Aorta (tissue), 5 donors: ENCODE data around the gene OPN1MW2. TPM values are rescaled to one million over a fixed set of nuclear protein-coding genes. Genes with fewer than 3 reads are reported as not detected.
"Not testable (repeated sequence)": the region's sequence is repeated elsewhere in the genome, so short reads cannot be mapped to it uniquely, and the experiment has no call there.

ENCODE experiments used
- ATAC-seq: fragments of 200-7000 bp; cut with Tn5 transposase; one replicate; pipeline ENCODE4 v1.9.1; 2022; ENCODE audit warnings: moderate library complexity; ENCODE audit not compliant: low FRiP score
- DNase-seq, 2 donors: peaks; one replicate each; pipeline ENCODE4 v3.0.0-alpha.2; 2020
- H3K27ac ChIP-seq, 2 donors: one replicate each; pipeline ENCODE4 v1.5.1; 2013; ENCODE audit warnings: low read length in 2 of 2, mild to moderate bottlenecking in 2 of 2, moderate library complexity in 2 of 2, control low read depth in 1 of 2, inconsistent platforms in 1 of 2, low read depth in 1 of 2
- H3K27me3 ChIP-seq, 2 donors: one replicate each; pipeline ENCODE4 v1.6.1; 2013; ENCODE audit warnings: control low read depth in 1 of 2, low read length in 1 of 2, mild to moderate bottlenecking in 1 of 2, moderate library complexity in 1 of 2; ENCODE audit not compliant: insufficient read depth in 2 of 2, control insufficient read depth in 1 of 2
- H3K36me3 ChIP-seq, 2 donors: one replicate each; pipeline ENCODE4 v1.6.1; 2013; ENCODE audit warnings: control low read depth in 1 of 2, low read length in 1 of 2, mild to moderate bottlenecking in 1 of 2; ENCODE audit not compliant: insufficient read depth in 2 of 2, control insufficient read depth in 1 of 2
- H3K4me1 ChIP-seq, 2 donors: one replicate each; pipeline ENCODE4 v1.6.1; 2013; ENCODE audit warnings: low read length in 2 of 2, control low read depth in 1 of 2, mild to moderate bottlenecking in 1 of 2, moderate library complexity in 1 of 2; ENCODE audit not compliant: insufficient read depth in 2 of 2, control insufficient read depth in 1 of 2
- H3K4me3 ChIP-seq, 2 donors: one replicate each; pipeline ENCODE4 v1.5.1; 2013; ENCODE audit warnings: low read length in 2 of 2, control low read depth in 1 of 2, mild to moderate bottlenecking in 1 of 2
- H3K9me3 ChIP-seq: one replicate; pipeline ENCODE4 v1.6.1; 2013; ENCODE audit warnings: mild to moderate bottlenecking, low read length; ENCODE audit not compliant: control insufficient read depth
- WGBS, 2 donors: extraction: QIAGEN DNeasy Blood & Tissue Kit; methylation state at CpG; one replicate each; pipeline ENCODE4 v1.1.7; 2013; 5-methylcytosine and 5-hydroxymethylcytosine counted together
- intact Hi-C, 2 donors: fragments of 100-400 bp; cut with DNase I; formaldehyde crosslinking; loops; one replicate each; pipeline versions ENCODE4 v1.14.2 to v1.15.0; 2022
- polyA plus RNA-seq, 2 donors: library from polyadenylated mRNA; stranded (reverse); fragments of 200-250 nt; gene quantifications; one replicate each; pipeline ENCODE4 v1.2.3, GENCODE V29; 2013
- total RNA-seq, 2 donors: library from RNA; stranded (reverse); fragmentation: NEBNext Ultra II Directional; extraction: Animal tissue kit (Norgen Biotek cat#: 25700); gene quantifications; one replicate each; pipeline ENCODE4 v1.2.1, GENCODE V29; 2021
- donor health status: healthy with polysubstance abuse.
- donor health status: Bipolar disorder and iron deficiency.
- donor health status: DM: no; HTN: no; CAD: no.
- donor health status: DM: no; HTN: no; CAD: no.
- donor health status: DM: yes; HTN: yes; CAD: no.

Gene OPN1MW2
- total and polyA plus RNA-seq, 4 donors, result not detected

GRCh38 chrX:154248076-154248475 is 28.5 kb downstream of the OPN1MW2 start:
- intact Hi-C loops, H3K4me1 ChIP-seq, ATAC-seq, DNase-seq, H3K27me3 ChIP-seq, H3K27ac ChIP-seq, H3K36me3 ChIP-seq, H3K4me3 ChIP-seq, H3K9me3 ChIP-seq: not testable (repeated sequence)
- WGBS, 2 donors, result no CpG with 5 or more reads among the region's 10 CpGs

GRCh38 chrX:154257282-154257681 is 37.7 kb downstream of the OPN1MW2 start, which contains the start of gene OPN1MW3:
TSS of gene OPN1MW3 (plus strand) at chrX:154257582. CDS start at chrX:154257620, 38 bp downstream.
- H3K36me3 ChIP-seq, H3K27ac ChIP-seq, H3K27me3 ChIP-seq, intact Hi-C loops, H3K9me3 ChIP-seq, DNase-seq, ATAC-seq, H3K4me1 ChIP-seq, H3K4me3 ChIP-seq: not testable (repeated sequence)
- no CpG with 5 or more reads among the region's 17 CpGs for WGBS, 2 donors

GRCh38 chrX:154258711-154259110 is 39.2 kb downstream of the OPN1MW2 start:
- ATAC-seq, H3K27me3 ChIP-seq, DNase-seq, H3K4me1 ChIP-seq, H3K9me3 ChIP-seq, intact Hi-C loops, H3K27ac ChIP-seq, H3K4me3 ChIP-seq, H3K36me3 ChIP-seq: not testable (repeated sequence)
- WGBS, 2 donors, result no CpG with 5 or more reads among the region's 10 CpGs

GRCh38 chrX:154263072-154263471 is 43.5 kb downstream of the OPN1MW2 start:
- DNase-seq, ATAC-seq, intact Hi-C loops, H3K4me3 ChIP-seq, H3K27me3 ChIP-seq, H3K27ac ChIP-seq, H3K9me3 ChIP-seq, H3K4me1 ChIP-seq, H3K36me3 ChIP-seq: not testable (repeated sequence)
- no CpG with 5 or more reads among the region's 6 CpGs for WGBS, 2 donors

GRCh38 chrX:154269245-154269644 is 49.7 kb downstream of the OPN1MW2 start:
- WGBS, 2 donors, result no CpG with 5 or more reads among the region's 3 CpGs
- intact Hi-C loops, result not testable (repeated sequence)

More at GRCh38 chrX:154269245-154269644, 49.7 kb downstream of the OPN1MW2 start:
- not testable (repeated sequence) for H3K27ac ChIP-seq, H3K4me1 ChIP-seq, ATAC-seq, DNase-seq, H3K27me3 ChIP-seq, H3K9me3 ChIP-seq, H3K4me3 ChIP-seq, H3K36me3 ChIP-seq

Other genes with a start within 250 kb of the OPN1MW2 start
- 10 to 100 TPM; 41.6 to 41.8 TPM for gene HCFC1, start 247.9 kb upstream of the OPN1MW2 start, total RNA-seq
- gene HCFC1, start 247.9 kb upstream of the OPN1MW2 start, polyA plus RNA-seq, result 10 to 100 TPM in 1 of 2 donors, 1 to 10 TPM in 1; 6.5 to 20.3 TPM
- gene TMEM187, start 247.0 kb upstream of the OPN1MW2 start, total RNA-seq, result 1 to 10 TPM; 3.8 to 8.6 TPM
- 1 to 10 TPM; 2.5 to 6.3 TPM for gene TMEM187, start 247.0 kb upstream of the OPN1MW2 start, polyA plus RNA-seq
- gene IRAK1, start 199.9 kb upstream of the OPN1MW2 start, total RNA-seq, result 10 to 100 TPM; 62.3 to 78.3 TPM
- gene IRAK1, start 199.9 kb upstream of the OPN1MW2 start, polyA plus RNA-seq, result 10 to 100 TPM; 45.9 to 60.5 TPM
- gene MECP2, start 122.0 kb upstream of the OPN1MW2 start, total RNA-seq, result 10 to 100 TPM; 73.5 to 80.7 TPM
- gene MECP2, start 122.0 kb upstream of the OPN1MW2 start, polyA plus RNA-seq, result 10 to 100 TPM; 10.4 to 24.9 TPM
- not detected for gene OPN1LW, start 75.5 kb upstream of the OPN1MW2 start, total RNA-seq
- gene OPN1LW, start 75.5 kb upstream of the OPN1MW2 start, polyA plus RNA-seq, result not detected
- gene OPN1MW, start 37.2 kb upstream of the OPN1MW2 start, total RNA-seq, result not detected
- gene OPN1MW, start 37.2 kb upstream of the OPN1MW2 start, polyA plus RNA-seq, result not detected
- gene OPN1MW3, start 37.8 kb downstream of the OPN1MW2 start, total RNA-seq, result not detected
- gene OPN1MW3, start 37.8 kb downstream of the OPN1MW2 start, polyA plus RNA-seq, result not detected
- not detected for gene TEX28, start 75.4 kb downstream of the OPN1MW2 start, total RNA-seq
- not detected for gene TEX28, start 75.4 kb downstream of the OPN1MW2 start, polyA plus RNA-seq
- under 1 TPM; 0.23 to 0.24 TPM for gene TKTL1, start 76.0 kb downstream of the OPN1MW2 start, total RNA-seq
- gene TKTL1, start 76.0 kb downstream of the OPN1MW2 start, polyA plus RNA-seq, result not detected
- gene FLNA, start 154.9 kb downstream of the OPN1MW2 start, total RNA-seq, result 1,000 to 10,000 TPM; 4,329 to 7,587 TPM
- gene FLNA, start 154.9 kb downstream of the OPN1MW2 start, polyA plus RNA-seq, result 1,000 to 10,000 TPM in 1 of 2 donors, 100 to 1,000 TPM in 1; 515 to 7,857 TPM
- gene EMD, start 159.5 kb downstream of the OPN1MW2 start, total RNA-seq, result 10 to 100 TPM; 49.9 to 73.1 TPM
- gene EMD, start 159.5 kb downstream of the OPN1MW2 start, polyA plus RNA-seq, result 100 to 1,000 TPM in 1 of 2 donors, 10 to 100 TPM in 1; 97.7 to 157 TPM
- 1,000 to 10,000 TPM; 2,525 to 2,861 TPM for gene RPL10, start 178.6 kb downstream of the OPN1MW2 start, total RNA-seq
- 1,000 to 10,000 TPM; 7,028 to 7,505 TPM for gene RPL10, start 178.6 kb downstream of the OPN1MW2 start, polyA plus RNA-seq
- gene DNASE1L1, start 189.5 kb downstream of the OPN1MW2 start, total RNA-seq, result 10 to 100 TPM; 25.9 to 29.0 TPM
- 10 to 100 TPM; 37.3 to 46.2 TPM for gene DNASE1L1, start 189.5 kb downstream of the OPN1MW2 start, polyA plus RNA-seq
- gene TAFAZZIN, start 191.8 kb downstream of the OPN1MW2 start, total RNA-seq, result 10 to 100 TPM; 30.8 to 59.6 TPM
- gene TAFAZZIN, start 191.8 kb downstream of the OPN1MW2 start, polyA plus RNA-seq, result 100 to 1,000 TPM in 1 of 2 donors, 1 to 10 TPM in 1; 5.5 to 129 TPM
- gene ATP6AP1, start 208.9 kb downstream of the OPN1MW2 start, total RNA-seq, result 10 to 100 TPM; 63.3 to 63.5 TPM
- gene ATP6AP1, start 208.9 kb downstream of the OPN1MW2 start, polyA plus RNA-seq, result 10 to 100 TPM; 44.1 to 77.5 TPM
- 100 to 1,000 TPM; 124 to 130 TPM for gene GDI1, start 217.4 kb downstream of the OPN1MW2 start, total RNA-seq
- 100 to 1,000 TPM in 1 of 2 donors, 10 to 100 TPM in 1; 77.0 to 209 TPM for gene GDI1, start 217.4 kb downstream of the OPN1MW2 start, polyA plus RNA-seq
- 10 to 100 TPM; 57.1 to 62.9 TPM for gene FAM50A, start 224.4 kb downstream of the OPN1MW2 start, total RNA-seq
- gene FAM50A, start 224.4 kb downstream of the OPN1MW2 start, polyA plus RNA-seq, result 100 to 1,000 TPM; 138 to 246 TPM
- gene PLXNA3, start 238.5 kb downstream of the OPN1MW2 start, total RNA-seq, result 10 to 100 TPM; 59.4 to 79.1 TPM
- gene PLXNA3, start 238.5 kb downstream of the OPN1MW2 start, polyA plus RNA-seq, result 10 to 100 TPM in 1 of 2 donors, 1 to 10 TPM in 1; 6.5 to 39.7 TPM